RPMI8226 (cell line): ENCODE measurements around the gene ZMAT5.
A peak's percentile ranks its signal among the peaks of the same experiment; 100 is the strongest.

ENCODE experiments used
- DNase-seq: peaks from one replicate; pipeline ENCODE4 v3.0.0-alpha.2; 2015

The ZMAT5 gene

GRCh38 chr22:29704528-29705285 is 62.1 kb downstream of the ZMAT5 start:
- no peak for DNase-seq

- no peak for DNase-seq
These were observed 63.1 kb downstream of the ZMAT5 start for GRCh38 chr22:29703569-29704195.

GRCh38 chr22:29702931-29703501 is 63.8 kb downstream of the ZMAT5 start:
- DNase-seq: no peak

- DNase-seq: no peak
These were observed 64.5 kb downstream of the ZMAT5 start for GRCh38 chr22:29702000-29702930.

- no peak for DNase-seq
These were observed 65.4 kb downstream of the ZMAT5 start for GRCh38 chr22:29701155-29701999.

- DNase-seq: no peak
These were observed 66.0 kb downstream of the ZMAT5 start for GRCh38 chr22:29700900-29701154.

GRCh38 chr22:29700206-29700899 is 66.5 kb downstream of the ZMAT5 start:
- DNase-seq: no peak

- DNase-seq: no peak
These were observed 68.8 kb downstream of the ZMAT5 start for GRCh38 chr22:29697853-29698598.

- DNase-seq: no peak
These were observed 71.5 kb downstream of the ZMAT5 start for GRCh38 chr22:29695129-29695926.

GRCh38 chr22:29693671-29694070 is 73.1 kb downstream of the ZMAT5 start:
- DNase-seq: no peak

- no peak for DNase-seq
These were observed 73.6 kb downstream of the ZMAT5 start for GRCh38 chr22:29693161-29693560.

- DNase-seq: no peak
These were observed 74.5 kb downstream of the ZMAT5 start for GRCh38 chr22:29692327-29692640.

- DNase-seq: no peak
These were observed 75.0 kb downstream of the ZMAT5 start for GRCh38 chr22:29691636-29692326.

GRCh38 chr22:29690476-29690875 is 76.3 kb downstream of the ZMAT5 start:
- no peak for DNase-seq

- DNase-seq: peak; percentile 33
These were observed 77.0 kb downstream of the ZMAT5 start for GRCh38 chr22:29689880-29690213.

- no peak for DNase-seq
These were observed 77.5 kb downstream of the ZMAT5 start for GRCh38 chr22:29689206-29689879.

- no peak for DNase-seq
These were observed 82.6 kb downstream of the ZMAT5 start for GRCh38 chr22:29684244-29684643.

- no peak for DNase-seq
These were observed 83.3 kb downstream of the ZMAT5 start for GRCh38 chr22:29683536-29683935.
